ENCODE measurements around the gene WNT9A.
"Not testable (repeated sequence)": the region's sequence is repeated elsewhere in the genome, so short reads cannot be mapped to it uniquely, and the experiment has no call there.

WNT9A gene

GRCh38 chr1:227883641-227884301 lies 64.0 kb downstream of the WNT9A start:
- DNase-seq = no peak

- DNase-seq = no peak
These were observed 64.6 kb downstream of the WNT9A start for GRCh38 chr1:227883073-227883520.

GRCh38 chr1:227880342-227880924 lies 67.3 kb downstream of the WNT9A start:
- no peak for DNase-seq

- not testable (repeated sequence) for DNase-seq
These were observed 69.9 kb downstream of the WNT9A start for GRCh38 chr1:227877810-227878209.

GRCh38 chr1:227871892-227872291 lies 75.8 kb downstream of the WNT9A start:
- not testable (repeated sequence) for DNase-seq

GRCh38 chr1:227870366-227870765 lies 77.4 kb downstream of the WNT9A start:
- DNase-seq = no peak

- peak; percentile 23 for DNase-seq
These were observed 77.9 kb downstream of the WNT9A start for GRCh38 chr1:227869851-227870305.

GRCh38 chr1:227869279-227869842 lies 78.4 kb downstream of the WNT9A start:
- no peak for DNase-seq

All from CD4-positive, alpha-beta T cell treated with Interleukin-12 subunit alpha and Interleukin-12 subunit beta, for 1 hour (primary cell).